Fibroblast of lung (primary cell): ENCODE measurements around the gene THAP9.

Source experiments
- CTCF ChIP-seq, 2 donors: IDR thresholded peaks in 1 of 2; conservative IDR thresholded peaks in 1 of 2; 1 replicate in 1 of 2; 2 replicates in 1 of 2; pipeline ENCODE4 v1.5.1; 2011 to 2012; ENCODE audit warnings: low read length in 2 of 2, control low read depth in 1 of 2, inconsistent platforms in 1 of 2, low read depth in 1 of 2, mild to moderate bottlenecking in 1 of 2
- EZH2 ChIP-seq: IDR thresholded peaks from 2 replicates; pipeline ENCODE4 v1.5.1; 2012; ENCODE audit warnings: low read length, control low read depth, mild to moderate bottlenecking; ENCODE audit errors: missing control alignments

- TF ChIP-seq CTCF (conservative IDR thresholded peaks at IDR 0.05 in 1 of 2, IDR thresholded peaks at IDR 0.05 in 1 of 2; ENCODE audit: low read depth in 1 of 2, low read length in 2 of 2) (no peak), EZH2 (no peak)
Observed at GRCh38 chr4:82901183-82901718, 716 bp downstream of the THAP9 start.
